22Rv1 (cell line): ENCODE data around the gene MRRF.

ENCODE experiments used
- CTCF ChIP-seq: fragments of 450-650 bp; IDR thresholded peaks from 2 replicates; pipeline ENCODE4 v1.5.1; 2017; ENCODE audit warnings: mild to moderate bottlenecking
- ZFX ChIP-seq: fragments of 450-650 bp; IDR thresholded peaks from 2 replicates; pipeline ENCODE4 v1.6.1; 2017; ENCODE audit warnings: antibody characterized with exemption, borderline replicate concordance

- TF ChIP-seq CTCF (no peak), ZFX (no peak)
Measured at GRCh38 chr9:122327175-122327574, 62.5 kb downstream of the MRRF start.
